Central memory CD8-positive, alpha-beta T cell (primary cell): ENCODE measurements around the gene APMAP.
A peak's percentile ranks its signal among the peaks of the same experiment; 100 is the strongest.
"Not testable (repeated sequence)": the region's sequence is repeated elsewhere in the genome, so short reads cannot be mapped to it uniquely, and the experiment has no call there.

Experiments used
- ATAC-seq: fragments of 150-1000 bp; cut with Tn5 transposase; replicated peaks from 2 replicates; pipeline ENCODE4 v1.10.0; 2022; ENCODE audit warnings: mild to moderate bottlenecking, moderate FRiP score, moderate number of reproducible peaks; ENCODE audit not compliant: poor library complexity, severe bottlenecking; ENCODE audit errors: extremely low read depth
- DNase-seq, 2 donors: peaks; one replicate each; pipeline ENCODE4 v3.0.0; 2021; ENCODE audit warnings: low spot score in 2 of 2
- H3K27ac Mint-ChIP-seq: one replicate; pipeline ENCODE4 v1.8.0; 2022; ENCODE audit warnings: low read depth, mild to moderate bottlenecking, moderate library complexity, mixed read lengths
- H3K27me3 Mint-ChIP-seq: one replicate; pipeline ENCODE4 v1.8.0; 2022; ENCODE audit warnings: mixed read lengths
- H3K36me3 Mint-ChIP-seq: one replicate; pipeline ENCODE4 v1.8.0; 2022; ENCODE audit warnings: mild to moderate bottlenecking, moderate library complexity, mixed read lengths; ENCODE audit not compliant: insufficient read depth
- H3K4me1 Mint-ChIP-seq: one replicate; pipeline ENCODE4 v1.8.0; 2022; ENCODE audit warnings: mixed read lengths
- H3K4me3 Mint-ChIP-seq: one replicate; pipeline ENCODE4 v1.8.0; 2022; ENCODE audit warnings: mild to moderate bottlenecking, moderate library complexity, mixed read lengths
- H3K9me3 Mint-ChIP-seq: one replicate; pipeline ENCODE4 v1.8.0; 2022; ENCODE audit warnings: mixed read lengths

Gene APMAP

DNA sequence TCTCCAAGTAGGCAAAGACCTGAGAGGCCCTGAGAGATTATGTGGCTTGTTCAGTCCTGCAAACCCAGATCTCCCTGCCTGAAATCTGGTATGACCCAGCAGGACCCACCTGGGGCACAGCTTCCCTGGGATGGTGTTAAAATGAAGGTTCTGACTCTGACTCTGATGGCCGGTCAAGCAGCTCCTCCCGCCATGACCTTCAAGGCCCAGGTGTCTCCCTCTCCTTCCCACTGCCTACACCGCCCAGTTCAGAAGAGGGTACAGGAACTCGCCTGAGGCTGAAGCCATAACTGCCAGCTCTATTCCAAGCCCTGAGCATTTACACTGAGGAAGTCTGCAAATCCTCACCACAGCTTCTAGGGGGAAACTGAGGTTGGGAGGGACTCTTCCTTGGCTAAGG is 49.4 kb downstream of the APMAP start:
- no peak for ATAC-seq
- H3K27me3 Mint-ChIP-seq, result no peaks in the 10 kb centered on the region
- H3K4me3 Mint-ChIP-seq, result no peak overlapping the region
- no peak overlapping the region for H3K27ac Mint-ChIP-seq
- peaks cover 12% of the 10 kb centered on the region for H3K9me3 Mint-ChIP-seq
- H3K36me3 Mint-ChIP-seq, result peaks cover 5% of the 10 kb centered on the region
- no peak for DNase-seq
- peaks cover 41% of the 10 kb centered on the region for H3K4me1 Mint-ChIP-seq

DNA sequence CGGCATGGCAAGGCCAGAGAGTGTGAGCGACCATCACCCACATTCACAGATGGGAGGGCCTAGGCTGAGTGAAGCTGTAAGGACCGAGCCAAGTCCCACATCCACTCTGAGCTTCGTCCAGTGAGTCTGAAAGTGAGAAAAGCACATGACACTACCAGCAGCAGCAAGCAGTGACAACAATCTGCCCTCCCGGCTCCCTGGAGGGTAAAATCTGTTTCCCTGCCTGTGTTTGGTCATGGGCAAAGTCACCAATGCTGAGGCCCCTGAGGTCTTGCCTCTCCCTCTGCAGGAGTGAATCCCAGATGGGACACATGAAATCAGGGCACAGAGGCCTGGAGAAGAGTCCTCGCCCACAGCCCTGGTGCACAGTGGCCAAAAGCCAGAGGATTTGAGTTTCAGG is 49.9 kb downstream of the APMAP start:
- DNase-seq, result peak in 1 of 2 donors; percentile 4
- Mint-ChIP-seq H3K27ac (no peak overlapping the region), H3K36me3 (peaks cover 3% of the 10 kb centered on the region), H3K9me3 (peaks cover 12% of the 10 kb centered on the region), H3K4me1 (peaks cover 40% of the 10 kb centered on the region), H3K27me3 (no peaks in the 10 kb centered on the region), H3K4me3 (no peak overlapping the region)
- ATAC-seq, result no peak

DNA sequence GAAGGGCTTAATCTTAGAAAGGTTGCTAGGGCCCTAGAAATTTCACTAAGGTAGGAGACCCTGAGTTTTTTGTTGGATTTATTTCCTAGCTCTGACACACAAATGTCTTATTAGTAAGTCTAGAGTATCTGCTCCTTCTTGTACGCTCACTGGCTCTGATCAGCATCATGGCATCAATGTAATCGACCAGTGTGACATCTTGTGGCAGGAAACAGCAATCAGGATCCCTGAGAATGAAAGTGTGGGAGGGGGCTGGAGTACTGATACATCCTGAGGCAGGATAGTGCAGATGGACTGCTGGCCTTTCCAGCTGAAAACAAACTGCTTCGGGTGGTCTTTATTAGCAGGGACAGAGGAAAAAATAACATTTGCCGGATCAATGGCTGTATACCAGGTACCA is 53.5 kb downstream of the APMAP start:
- Mint-ChIP-seq H3K4me3 (no peak overlapping the region), H3K9me3 (peaks cover 2% of the 10 kb centered on the region), H3K36me3 (peaks cover 1% of the 10 kb centered on the region), H3K27ac (no peak overlapping the region), H3K27me3 (no peaks in the 10 kb centered on the region), H3K4me1 (peaks cover 23% of the 10 kb centered on the region)
- DNase-seq (no peak), ATAC-seq (no peak)

DNA sequence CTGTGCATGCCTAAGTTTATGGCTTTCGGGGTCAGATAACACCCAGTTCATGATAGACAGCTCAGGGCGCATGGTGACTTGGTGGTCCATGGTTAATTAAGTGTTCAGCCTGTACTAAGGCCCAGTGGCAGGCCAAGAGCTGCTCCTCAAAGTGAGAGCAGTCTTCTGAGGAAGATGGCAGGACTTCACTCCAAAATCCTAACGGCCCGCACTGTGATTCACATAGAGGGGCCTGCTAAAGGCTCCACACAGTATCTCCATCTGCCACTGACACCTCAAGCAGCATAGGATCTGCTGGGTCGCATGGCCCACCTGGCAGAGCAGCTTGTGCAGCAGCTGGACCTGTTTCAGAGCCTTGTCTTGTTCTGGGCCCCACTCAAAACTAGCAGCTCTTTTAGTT is 54.1 kb downstream of the APMAP start:
- no peak for DNase-seq
- ATAC-seq, result no peak
- peaks cover 1% of the 10 kb centered on the region for H3K36me3 Mint-ChIP-seq
- no peaks in the 10 kb centered on the region for H3K27me3 Mint-ChIP-seq
- no peak overlapping the region for H3K27ac Mint-ChIP-seq
- H3K4me3 Mint-ChIP-seq, result no peak overlapping the region
- H3K9me3 Mint-ChIP-seq, result no peaks in the 10 kb centered on the region
- H3K4me1 Mint-ChIP-seq, result peaks cover 22% of the 10 kb centered on the region

DNA sequence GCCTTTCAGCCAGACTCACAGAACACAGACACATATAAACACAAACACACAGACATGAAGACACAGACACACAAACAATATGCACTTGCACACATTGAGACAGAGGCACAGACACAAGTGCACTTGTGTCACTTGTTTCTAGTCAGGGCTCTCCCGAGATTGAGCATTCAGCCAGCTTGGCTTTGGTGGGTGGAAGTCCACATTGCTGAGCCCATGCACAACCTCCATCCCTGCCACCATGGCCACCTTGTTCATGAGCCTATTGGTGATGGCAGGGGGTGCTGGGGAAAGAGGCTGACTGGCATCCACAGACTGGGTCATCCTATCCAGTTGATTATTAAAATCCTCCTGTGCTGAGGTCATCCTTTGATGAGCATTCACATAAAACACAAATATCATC is 55.0 kb downstream of the APMAP start:
- Mint-ChIP-seq H3K27me3 (no peaks in the 10 kb centered on the region), H3K9me3 (no peaks in the 10 kb centered on the region), H3K4me1 (peaks cover 31% of the 10 kb centered on the region), H3K4me3 (no peak overlapping the region), H3K36me3 (peaks cover 1% of the 10 kb centered on the region), H3K27ac (no peak overlapping the region)
- ATAC-seq, result no peak
- no peak for DNase-seq

DNA sequence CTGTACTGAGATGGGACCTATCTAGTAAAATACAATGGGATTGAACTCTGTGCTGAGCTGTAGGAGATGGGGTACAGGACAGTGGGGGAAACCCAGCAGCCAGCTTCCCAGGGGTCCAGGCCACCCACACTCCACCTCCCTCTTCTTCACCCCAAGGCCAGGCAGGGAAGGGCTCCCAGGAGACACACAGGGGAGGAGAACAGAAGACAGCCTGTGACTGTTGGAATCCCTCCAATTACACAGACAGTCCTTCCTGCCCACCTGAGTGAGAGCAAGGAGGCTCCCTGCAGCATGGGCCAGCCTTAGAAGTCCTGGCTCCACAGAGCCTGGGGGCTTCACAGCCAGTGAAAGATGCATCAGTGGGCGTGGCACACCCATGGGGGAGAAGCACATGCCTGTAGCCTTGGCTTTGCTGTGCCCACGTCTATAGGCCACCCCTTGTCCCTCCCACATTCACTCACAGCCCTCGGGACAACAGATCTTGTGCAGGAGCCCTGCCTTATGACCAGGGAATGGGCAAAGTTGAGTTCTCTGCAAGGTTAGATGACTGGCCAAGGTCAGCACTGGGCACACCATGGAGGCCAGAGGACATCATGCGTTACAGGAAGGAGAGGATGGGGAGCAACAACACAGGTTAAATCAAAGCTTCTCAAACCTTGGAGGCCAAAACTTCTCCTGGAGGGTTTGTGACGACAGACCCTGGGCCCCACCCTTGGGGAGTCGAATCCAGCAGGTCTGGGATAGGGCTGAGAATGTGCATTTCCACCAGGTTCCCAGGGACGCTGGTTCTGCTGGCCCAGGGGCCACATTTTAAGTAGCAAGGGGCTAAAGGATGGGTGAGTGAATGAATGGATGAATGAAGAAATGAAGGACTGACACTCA is 55.8 kb downstream of the APMAP start:
- no peak for DNase-seq
- peaks cover 39% of the 10 kb centered on the region for H3K4me1 Mint-ChIP-seq
- ATAC-seq, result no peak
- H3K27ac Mint-ChIP-seq, result peak overlapping the region; percentile 32
- H3K36me3 Mint-ChIP-seq, result no peaks in the 10 kb centered on the region
- no peaks in the 10 kb centered on the region for H3K9me3 Mint-ChIP-seq
- no peaks in the 10 kb centered on the region for H3K27me3 Mint-ChIP-seq
- H3K4me3 Mint-ChIP-seq, result no peak overlapping the region

DNA sequence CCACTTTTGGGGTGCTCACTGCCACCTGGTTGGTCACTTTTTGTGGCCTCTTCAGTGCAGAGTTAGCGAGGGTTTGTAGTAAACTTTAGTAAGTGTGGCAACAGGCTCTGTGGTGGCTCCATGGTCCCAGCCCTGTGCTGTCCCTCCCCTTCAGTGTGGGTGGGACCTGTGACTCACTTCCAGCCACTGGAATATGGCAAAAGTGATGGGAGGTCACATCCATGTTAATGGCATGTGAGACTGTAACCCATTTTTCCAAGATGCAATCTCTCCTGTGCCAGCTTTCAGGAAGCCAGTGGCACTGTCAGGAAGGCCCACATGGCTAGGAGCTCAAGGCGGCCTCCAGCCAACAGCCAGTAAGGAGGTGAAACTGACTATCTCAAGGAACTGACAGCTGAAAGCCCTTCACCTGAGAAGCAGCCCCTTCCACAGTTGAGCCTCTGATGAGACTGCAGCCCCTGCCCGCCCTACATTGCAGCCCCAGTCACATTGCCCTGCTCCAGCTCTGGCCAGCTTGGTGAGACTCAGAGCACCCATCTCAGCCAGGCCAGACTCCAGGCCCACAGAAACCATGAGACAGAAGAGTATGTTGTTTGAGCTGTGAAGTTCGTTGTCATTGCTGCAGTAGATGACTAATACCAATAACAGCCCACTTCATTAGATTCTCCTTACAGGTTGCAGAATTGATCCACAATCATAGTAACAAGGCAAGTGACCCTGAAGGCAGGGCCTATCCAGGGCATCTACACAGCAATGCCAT is 56.6 kb downstream of the APMAP start:
- H3K4me1 Mint-ChIP-seq, result peaks cover 47% of the 10 kb centered on the region
- no peak overlapping the region for H3K4me3 Mint-ChIP-seq
- no peak for DNase-seq
- ATAC-seq, result no peak
- H3K27ac Mint-ChIP-seq, result peak overlapping the region; percentile 32
- H3K9me3 Mint-ChIP-seq, result no peaks in the 10 kb centered on the region
- H3K27me3 Mint-ChIP-seq, result no peaks in the 10 kb centered on the region
- H3K36me3 Mint-ChIP-seq, result no peaks in the 10 kb centered on the region

DNA sequence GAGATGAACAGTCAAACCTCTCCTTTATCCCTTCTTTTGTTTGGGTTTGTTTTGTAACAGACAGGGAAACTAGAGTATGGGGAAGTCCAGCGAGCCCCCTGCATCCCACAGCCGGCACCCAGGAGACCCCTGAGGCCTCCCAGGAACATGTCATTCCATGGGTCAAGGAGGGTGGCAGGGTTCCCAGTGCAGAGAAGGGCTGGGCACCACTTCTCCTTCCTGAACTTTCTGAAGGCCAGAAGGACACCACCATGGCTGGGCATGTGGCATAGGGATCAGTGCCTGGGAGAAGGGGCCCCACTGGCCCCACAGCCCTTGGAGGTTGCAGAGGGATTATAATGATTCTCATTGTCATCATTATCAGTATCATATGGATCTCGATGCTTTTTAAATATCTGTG is 57.4 kb downstream of the APMAP start:
- peaks cover 2% of the 10 kb centered on the region for H3K36me3 Mint-ChIP-seq
- no peak for ATAC-seq
- H3K4me1 Mint-ChIP-seq, result peaks cover 55% of the 10 kb centered on the region
- no peaks in the 10 kb centered on the region for H3K27me3 Mint-ChIP-seq
- no peaks in the 10 kb centered on the region for H3K9me3 Mint-ChIP-seq
- no peak overlapping the region for H3K4me3 Mint-ChIP-seq
- H3K27ac Mint-ChIP-seq, result no peak overlapping the region
- DNase-seq, result no peak

DNA sequence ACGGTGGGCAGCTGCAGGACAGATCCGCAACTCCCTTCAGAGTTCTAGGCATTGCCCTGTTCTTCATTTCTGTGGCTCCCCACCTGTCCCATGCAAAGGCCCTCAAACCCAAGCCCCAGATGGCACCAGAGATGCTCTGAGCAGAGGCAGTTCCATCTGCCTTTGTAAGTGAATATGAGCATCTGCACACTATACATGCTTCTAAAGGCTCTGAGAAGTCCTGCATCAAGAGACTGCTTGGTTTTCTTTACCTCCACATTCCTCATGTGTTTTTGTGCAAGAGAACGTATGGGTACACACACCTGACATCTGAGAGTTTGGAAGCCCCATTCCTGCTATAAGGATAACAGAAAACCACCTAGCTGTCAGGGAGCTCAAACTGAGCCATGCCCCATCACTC is 57.8 kb downstream of the APMAP start:
- Mint-ChIP-seq H3K9me3 (no peaks in the 10 kb centered on the region), H3K27ac (peak overlapping the region; percentile 49), H3K27me3 (no peaks in the 10 kb centered on the region), H3K4me3 (no peak overlapping the region), H3K36me3 (peaks cover 3% of the 10 kb centered on the region), H3K4me1 (peaks cover 59% of the 10 kb centered on the region)
- ATAC-seq (no peak), DNase-seq (no peak)

DNA sequence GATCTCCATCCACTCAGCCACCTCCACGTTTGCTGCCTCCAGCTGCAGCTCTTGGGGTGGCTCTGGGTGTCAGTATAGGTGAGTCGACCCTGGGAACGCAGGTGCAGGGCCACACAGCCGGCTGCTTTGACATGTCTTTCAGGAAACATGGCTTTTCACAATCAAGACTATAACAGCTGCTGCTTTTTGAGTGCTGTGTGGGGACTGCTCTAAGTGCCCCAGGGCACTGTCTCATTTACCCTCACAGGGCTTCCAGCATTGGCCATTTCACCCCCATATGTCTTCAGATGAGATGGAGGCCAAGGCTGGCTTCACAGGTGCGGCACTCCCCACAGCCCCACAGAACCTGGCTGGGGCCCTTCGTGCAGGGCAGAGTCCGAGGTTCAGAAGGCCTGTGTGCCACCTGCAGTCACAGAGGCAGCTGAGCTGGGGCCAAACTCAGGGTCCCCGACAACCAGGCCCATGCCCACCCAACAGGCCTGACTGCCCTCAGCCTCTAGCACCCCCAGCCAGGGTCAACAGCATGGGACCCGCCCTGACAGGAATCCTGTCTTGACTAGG is 58.4 kb downstream of the APMAP start:
- peaks cover 59% of the 10 kb centered on the region for H3K4me1 Mint-ChIP-seq
- peaks cover 3% of the 10 kb centered on the region for H3K36me3 Mint-ChIP-seq
- peak overlapping the region; percentile 49 for H3K27ac Mint-ChIP-seq
- H3K27me3 Mint-ChIP-seq, result no peaks in the 10 kb centered on the region
- ATAC-seq (no peak), DNase-seq (no peak)
- H3K4me3 Mint-ChIP-seq, result no peak overlapping the region
- H3K9me3 Mint-ChIP-seq, result no peaks in the 10 kb centered on the region

DNA sequence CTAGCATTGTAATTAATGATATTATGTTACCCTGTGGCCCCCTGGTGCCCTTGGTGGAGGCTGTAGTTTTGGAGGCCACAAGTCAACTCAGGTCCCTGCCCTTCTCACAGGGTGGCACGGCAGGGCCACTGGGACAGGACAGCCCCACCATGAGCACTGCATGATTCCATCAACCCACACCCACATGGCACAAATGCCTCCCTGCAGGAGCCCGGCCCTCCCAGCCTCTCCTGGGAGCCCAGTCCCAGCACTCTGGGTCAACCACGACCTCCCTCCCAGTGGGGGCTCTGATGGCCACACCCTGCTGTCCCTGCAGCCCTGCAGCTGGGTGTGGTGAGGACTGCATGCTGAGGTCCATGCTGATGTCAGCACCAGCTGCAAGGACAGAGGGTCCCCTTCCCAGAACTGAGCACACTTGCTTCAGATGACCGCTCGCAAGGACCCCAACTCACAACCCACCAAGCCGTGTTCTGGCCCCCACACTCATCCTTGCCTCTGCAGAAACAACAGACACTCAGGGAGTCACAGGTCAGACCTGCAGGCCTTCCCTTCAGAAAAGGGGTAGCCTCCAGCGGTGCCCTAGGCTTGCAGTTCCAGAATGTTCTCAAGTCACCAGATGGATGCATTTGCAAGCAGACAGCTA is 59.2 kb downstream of the APMAP start:
- H3K4me1 Mint-ChIP-seq, result peaks cover 59% of the 10 kb centered on the region
- no peaks in the 10 kb centered on the region for H3K9me3 Mint-ChIP-seq
- H3K27me3 Mint-ChIP-seq, result no peaks in the 10 kb centered on the region
- DNase-seq (peak in 1 of 2 donors; percentile 2), ATAC-seq (no peak)
- H3K27ac Mint-ChIP-seq, result peak overlapping the region; percentile 94
- no peak overlapping the region for H3K4me3 Mint-ChIP-seq
- peaks cover 3% of the 10 kb centered on the region for H3K36me3 Mint-ChIP-seq

DNA sequence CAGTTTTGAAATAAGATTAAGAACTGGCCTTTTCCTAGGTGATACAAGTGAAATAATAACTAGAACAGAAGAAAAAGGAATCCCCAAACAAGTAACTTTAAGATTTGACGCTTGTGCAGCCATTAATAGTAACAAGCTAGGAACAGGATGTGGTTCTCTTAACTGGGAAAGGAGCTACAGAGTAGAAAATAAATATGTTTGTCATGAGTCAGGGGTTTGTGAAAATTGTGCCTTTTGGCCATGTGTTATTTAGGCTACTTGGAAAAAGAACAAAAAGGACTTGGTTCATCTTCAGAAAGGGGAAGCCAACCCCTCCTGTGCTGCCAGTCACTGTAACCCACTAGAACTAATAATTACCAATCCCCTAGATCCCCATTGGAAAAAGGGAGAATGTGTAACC is 60.7 kb downstream of the APMAP start:
- H3K4me3 Mint-ChIP-seq, result peak overlapping the region; percentile 68
- H3K27me3 Mint-ChIP-seq, ATAC-seq, H3K9me3 Mint-ChIP-seq, DNase-seq, H3K36me3 Mint-ChIP-seq: not testable (repeated sequence)
- peaks cover 53% of the 10 kb centered on the region for H3K4me1 Mint-ChIP-seq
- peak overlapping the region; percentile 94 for H3K27ac Mint-ChIP-seq
